Keratinocyte (primary cell): ENCODE results near the gene ACVR1B. TPM values are rescaled to one million over a fixed set of nuclear protein-coding genes. Genes with fewer than 3 reads are reported as not detected.

Experiments
- DNase-seq: peaks from one replicate; pipeline ENCODE4 v3.0.0-alpha.2; 2011; ENCODE audit warnings: low read depth, missing footprints, low spot score
- FAIRE-seq: peaks from 2 replicates; lab custom pipeline; 2011; peaks lifted over from hg19 to GRCh38; lab: Jason Lieb, UNC
- H2AFZ ChIP-seq: 2 replicates; pipeline ENCODE4 v1.6.0; 2012; ENCODE audit warnings: low read length, control low read depth, inconsistent platforms; ENCODE audit not compliant: control insufficient read depth
- H3K27ac ChIP-seq: 2 replicates; pipeline ENCODE4 v1.5.1; 2011; ENCODE audit warnings: low read length; ENCODE audit not compliant: control insufficient read depth, insufficient read depth
- H3K27me3 ChIP-seq: 3 replicates; pipeline ENCODE4 v1.6.0; 2011; ENCODE audit warnings: low read length; ENCODE audit not compliant: control insufficient read depth, insufficient read depth; ENCODE audit errors: extremely low read depth
- H3K36me3 ChIP-seq, 2 experiments: 2 replicates in 1 of 2; 3 replicates in 1 of 2; pipeline ENCODE4 v1.5.1; 2011; ENCODE audit warnings: low read length in 2 of 2, mild to moderate bottlenecking in 1 of 2; ENCODE audit not compliant: control insufficient read depth in 2 of 2, insufficient read depth in 2 of 2; ENCODE audit errors: extremely low read depth in 1 of 2
- H3K4me1 ChIP-seq: 3 replicates; pipeline ENCODE4 v1.5.1; 2011; ENCODE audit warnings: low read length; ENCODE audit not compliant: control insufficient read depth, insufficient read depth; ENCODE audit errors: extremely low read depth
- H3K4me2 ChIP-seq: 3 replicates; pipeline ENCODE4 v1.6.0; 2011; ENCODE audit warnings: low read depth, low read length; ENCODE audit not compliant: control insufficient read depth, insufficient read depth; ENCODE audit errors: extremely low read depth
- H3K4me3 ChIP-seq, 3 experiments: fragments of 200-600 bp in 1 of 3; sonication (generic) in 1 of 3; 2 replicates in 2 of 3; 3 replicates in 1 of 3; pipeline ENCODE4 v1.5.1; 2011 to 2016; ENCODE audit warnings: low read length in 3 of 3, mild to moderate bottlenecking in 3 of 3, control low read depth in 2 of 3, inconsistent platforms in 1 of 3, low read depth in 1 of 3, mixed read lengths in 1 of 3, mixed run types in 1 of 3, moderate library complexity in 1 of 3; ENCODE audit not compliant: control insufficient read depth in 2 of 3, insufficient read depth in 2 of 3; ENCODE audit errors: extremely low read depth in 1 of 3
- H3K79me2 ChIP-seq: 2 replicates; pipeline ENCODE4 v1.6.0; 2012; ENCODE audit warnings: low read length; ENCODE audit not compliant: control insufficient read depth, insufficient read depth
- H3K9ac ChIP-seq: 3 replicates; pipeline ENCODE4 v1.6.0; 2011; ENCODE audit warnings: low read length; ENCODE audit not compliant: control insufficient read depth, insufficient read depth; ENCODE audit errors: extremely low read depth
- H3K9me1 ChIP-seq: 3 replicates; pipeline ENCODE4 v1.6.0; 2011; ENCODE audit warnings: low read length; ENCODE audit not compliant: control insufficient read depth, insufficient read depth; ENCODE audit errors: extremely low read depth
- H3K9me3 ChIP-seq: 2 replicates; pipeline ENCODE4 v1.5.1; 2012; ENCODE audit warnings: low read depth, low read length; ENCODE audit not compliant: control insufficient read depth
- H4K20me1 ChIP-seq: 3 replicates; pipeline ENCODE4 v1.6.0; 2011; ENCODE audit warnings: low read length; ENCODE audit not compliant: control insufficient read depth, insufficient read depth; ENCODE audit errors: extremely low read depth
- CTCF ChIP-seq, 3 experiments: IDR thresholded peaks in 1 of 3; conservative IDR thresholded peaks in 1 of 3; optimal IDR thresholded peaks in 1 of 3; 2 replicates in 2 of 3; 3 replicates in 1 of 3; pipeline versions ENCODE3 to v1.5.1; 2011; ENCODE audit warnings: low read length in 3 of 3, mild to moderate bottlenecking in 3 of 3, moderate library complexity in 2 of 3, control low read depth in 1 of 3, inconsistent platforms in 1 of 3; ENCODE audit not compliant: insufficient read depth in 2 of 3; ENCODE audit errors: extremely low read depth in 1 of 3
- EZH2 ChIP-seq: IDR thresholded peaks from one replicate; pipeline ENCODE4 v1.6.1; 2012; ENCODE audit warnings: inconsistent platforms, mild to moderate bottlenecking, low read length, moderate library complexity
- dilution Hi-C: fragments of 300-500 bp; cut with MboI; formaldehyde crosslinking; loops from one replicate; pipeline ENCODE4 v1.7.0; 2020; ENCODE audit warnings: low sequenced_read_pairs; ENCODE audit not compliant: extremely low pct_ligation_motif_present
- polyA plus RNA-seq, 5 experiments: library from polyadenylated mRNA; depleted of rRNA in 3 of 5; stranded (reverse) in 3 of 5; stranded (forward) in 1 of 5; unstranded in 1 of 5; fragments of >200 nt; gene quantifications; 1 replicate in 1 of 5; 2 replicates in 3 of 5; 3 replicates in 1 of 5; pipeline versions ENCODE4 v1.2.1 to v1.2.3, GENCODE V29; 2011 to 2012; ENCODE audit warnings: missing spikeins in 2 of 5, low read depth in 1 of 5, low replicate concordance in 1 of 5

ACVR1B gene
- polyA plus RNA-seq, 1 donor (not counting 4 experiments of a cell fraction or from before 2014, with no cell fraction given), result 12.7 TPM

GRCh38 chr12:51913071-51914033 is 38.1 kb upstream of the ACVR1B start:
- no peak for DNase-seq
- Histone ChIP-seq H3K9me3 (no peaks in the 10 kb centered on the region), H3K4me1 (no peaks in the 10 kb centered on the region), H3K27ac (no peak overlapping the region), H3K27me3 (peaks cover 5% of the 10 kb centered on the region), H3K9me1 (no peaks in the 10 kb centered on the region), H2AFZ (no peak overlapping the region), H3K79me2 (no peaks in the 10 kb centered on the region), H3K36me3 (no peaks in the 10 kb centered on the region), H4K20me1 (no peaks in the 10 kb centered on the region), H3K4me2 (no peak overlapping the region), H3K9ac (no peak overlapping the region), H3K4me3 (no peak overlapping the region)
- FAIRE-seq, result no peak
- dilution Hi-C loops, result no loop called here
- TF ChIP-seq EZH2, result no peak
- TF ChIP-seq CTCF (optimal IDR thresholded peaks at IDR 0.05 in 1 of 3, IDR thresholded peaks at IDR 0.05 in 1 of 3, conservative IDR thresholded peaks at IDR 0.05 in 1 of 3; ENCODE audit: extremely low read depth in 1 of 3, insufficient read depth in 2 of 3, low read length in 3 of 3), result peak in 1 of 3 experiments; percentile 15

DNA sequence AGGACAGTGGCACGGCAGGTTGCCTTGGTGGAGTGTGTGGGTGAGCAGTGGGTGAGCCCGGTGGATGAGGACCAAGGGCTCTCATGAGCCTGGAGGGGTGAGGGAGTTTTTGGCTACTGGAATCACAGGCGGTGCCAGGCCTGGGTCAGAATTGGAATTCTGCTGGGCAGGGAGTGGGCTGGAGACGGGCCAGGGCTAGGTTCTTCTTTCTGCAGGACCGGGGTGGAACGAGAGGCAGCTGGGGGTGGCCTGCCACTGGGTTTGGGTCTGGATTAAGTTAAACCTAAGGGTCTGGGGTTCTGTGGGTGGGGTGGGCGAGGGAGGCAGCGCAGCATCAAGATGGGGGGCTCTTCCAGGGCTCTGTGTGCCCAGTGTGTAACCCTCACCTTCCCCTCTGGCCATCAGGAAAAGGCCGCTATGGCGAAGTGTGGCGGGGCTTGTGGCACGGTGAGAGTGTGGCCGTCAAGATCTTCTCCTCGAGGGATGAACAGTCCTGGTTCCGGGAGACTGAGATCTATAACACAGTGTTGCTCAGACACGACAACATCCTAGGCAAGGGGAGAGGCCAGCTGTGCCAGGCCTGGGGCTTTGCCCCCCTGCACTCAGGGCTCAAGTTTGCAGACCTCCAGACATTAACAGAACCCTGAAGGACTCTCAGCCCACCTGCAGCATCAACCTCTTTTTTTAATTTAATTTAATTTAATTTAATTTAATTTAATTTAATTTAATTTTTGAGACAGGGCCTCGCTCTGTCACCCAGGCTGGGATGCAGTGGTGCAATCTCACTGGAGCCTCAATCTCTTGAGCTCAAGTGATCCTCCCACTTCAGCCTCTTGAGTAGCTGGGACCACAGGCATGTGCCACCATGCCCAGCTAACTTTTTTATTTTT is 37.2 kb upstream of the ACVR1B start:
- dilution Hi-C loops, result no loop called here
- TF ChIP-seq EZH2 (no peak), CTCF (optimal IDR thresholded peaks at IDR 0.05 in 1 of 3, IDR thresholded peaks at IDR 0.05 in 1 of 3, conservative IDR thresholded peaks at IDR 0.05 in 1 of 3; ENCODE audit: extremely low read depth in 1 of 3, insufficient read depth in 2 of 3, low read length in 3 of 3) (no peak)
- no peak for DNase-seq
- Histone ChIP-seq H3K4me3 (no peak overlapping the region), H3K4me2 (no peak overlapping the region), H3K27ac (no peak overlapping the region), H3K9me3 (no peaks in the 10 kb centered on the region), H3K9ac (no peak overlapping the region), H3K27me3 (no peaks in the 10 kb centered on the region), H3K79me2 (no peaks in the 10 kb centered on the region), H2AFZ (no peak overlapping the region), H4K20me1 (no peaks in the 10 kb centered on the region), H3K4me1 (no peaks in the 10 kb centered on the region), H3K36me3 (no peaks in the 10 kb centered on the region), H3K9me1 (no peaks in the 10 kb centered on the region)
- FAIRE-seq, result no peak
